HG03108 (cell line): ENCODE measurements around the gene CTDP1.

ENCODE experiments used
- ATAC-seq: cut with Tn5 transposase; IDR thresholded peaks from one replicate; pipeline ENCODE4 v1.9.1; 2021; ENCODE audit warnings: moderate library complexity; ENCODE audit not compliant: unreplicated experiment

The CTDP1 gene

GRCh38 chr18:79778291-79778791 lies 98.7 kb downstream of the CTDP1 start:
- no peak for ATAC-seq

GRCh38 chr18:79779021-79779699 lies 99.6 kb downstream of the CTDP1 start:
- no peak for ATAC-seq

GRCh38 chr18:79779700-79780190 lies 100.1 kb downstream of the CTDP1 start:
- no peak for ATAC-seq

GRCh38 chr18:79780547-79780946 lies 100.9 kb downstream of the CTDP1 start:
- ATAC-seq, result no peak

GRCh38 chr18:79781331-79781941 lies 101.8 kb downstream of the CTDP1 start:
- ATAC-seq, result no peak

- ATAC-seq, result no peak
Observed at GRCh38 chr18:79782566-79783308, 103.1 kb downstream of the CTDP1 start.

- no peak for ATAC-seq
Observed at GRCh38 chr18:79784071-79784913, 104.7 kb downstream of the CTDP1 start.

- ATAC-seq, result no peak
Observed at GRCh38 chr18:79784965-79785770, 105.6 kb downstream of the CTDP1 start.

- ATAC-seq, result no peak
Observed at GRCh38 chr18:79785831-79786230, 106.2 kb downstream of the CTDP1 start.

GRCh38 chr18:79786304-79786703 lies 106.7 kb downstream of the CTDP1 start:
- ATAC-seq, result no peak

- no peak for ATAC-seq
Observed at GRCh38 chr18:79786786-79787526, 107.4 kb downstream of the CTDP1 start.

GRCh38 chr18:79787527-79787864 lies 107.9 kb downstream of the CTDP1 start:
- no peak for ATAC-seq

GRCh38 chr18:79787865-79788733 lies 108.5 kb downstream of the CTDP1 start:
- ATAC-seq, result no peak

- ATAC-seq, result no peak
Observed at GRCh38 chr18:79788734-79789085, 109.1 kb downstream of the CTDP1 start.

- no peak for ATAC-seq
Observed at GRCh38 chr18:79789091-79789891, 109.7 kb downstream of the CTDP1 start.

GRCh38 chr18:79789901-79790890 lies 110.6 kb downstream of the CTDP1 start:
- ATAC-seq, result no peak
